HG02642 (cell line): ENCODE results near the gene NPAS3.

Source experiments
- ATAC-seq: cut with Tn5 transposase; IDR thresholded peaks from one replicate; pipeline ENCODE4 v1.9.1; 2021; ENCODE audit warnings: mild to moderate bottlenecking; ENCODE audit not compliant: unreplicated experiment, poor library complexity

Gene NPAS3

DNA sequence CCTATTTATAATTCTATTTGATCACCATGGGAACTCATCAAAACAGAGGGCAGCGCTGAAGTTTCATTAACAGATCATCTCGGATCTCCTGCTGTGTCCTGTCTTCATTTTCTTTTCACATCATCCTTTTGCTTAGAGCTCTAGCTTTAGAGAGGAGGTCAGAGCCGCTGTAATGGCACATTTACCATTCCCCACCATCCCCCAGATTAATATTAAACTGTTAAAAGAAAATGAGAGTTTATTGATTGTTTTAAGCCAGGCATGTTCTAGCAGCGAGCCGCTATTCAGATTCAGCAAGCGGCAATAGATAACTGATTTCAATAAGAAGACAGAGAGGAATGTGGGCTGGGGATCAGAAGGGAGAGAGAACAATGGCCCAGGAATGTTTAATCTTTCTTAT is 703.4 kb downstream of the NPAS3 start:
- ATAC-seq, result no peak

GRCh38 chr14:33642691-33643244 is 704.1 kb downstream of the NPAS3 start:
- no peak for ATAC-seq

DNA sequence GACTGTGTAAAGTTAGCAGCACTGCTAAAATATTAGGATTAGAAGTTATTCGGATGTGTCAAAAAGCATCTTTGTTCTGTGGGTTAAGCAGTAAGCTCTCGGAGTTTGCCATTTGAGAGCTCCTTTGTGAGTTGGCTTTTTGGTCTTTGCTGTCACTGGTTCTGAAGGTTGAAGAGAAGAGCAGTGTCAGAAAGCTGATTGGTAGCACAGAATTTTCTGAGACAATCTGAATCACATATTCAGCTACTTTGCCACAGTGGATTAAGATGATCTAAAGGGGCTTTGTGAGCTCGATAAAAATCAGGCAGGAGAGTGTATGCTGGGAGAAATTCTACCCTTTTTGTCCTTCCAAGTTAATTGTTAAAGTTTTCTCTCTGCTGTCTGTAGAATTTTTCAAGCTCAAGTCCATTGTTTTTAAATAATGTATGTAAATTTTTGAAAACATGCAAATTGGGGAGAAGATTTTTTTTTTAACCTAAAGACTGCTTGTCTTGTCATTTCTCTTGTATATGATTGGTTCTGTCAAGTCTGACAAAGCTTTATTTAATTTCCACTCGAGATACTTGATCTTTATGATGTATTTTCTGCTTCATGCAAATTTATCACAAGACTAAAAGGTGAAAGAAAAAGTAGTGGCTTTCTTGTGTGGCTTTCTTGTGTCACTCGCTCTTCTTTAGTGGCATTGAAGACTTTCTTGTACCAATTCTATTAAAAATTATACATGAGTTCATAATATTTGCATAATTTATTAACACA is 704.9 kb downstream of the NPAS3 start:
- ATAC-seq, result no peak

DNA sequence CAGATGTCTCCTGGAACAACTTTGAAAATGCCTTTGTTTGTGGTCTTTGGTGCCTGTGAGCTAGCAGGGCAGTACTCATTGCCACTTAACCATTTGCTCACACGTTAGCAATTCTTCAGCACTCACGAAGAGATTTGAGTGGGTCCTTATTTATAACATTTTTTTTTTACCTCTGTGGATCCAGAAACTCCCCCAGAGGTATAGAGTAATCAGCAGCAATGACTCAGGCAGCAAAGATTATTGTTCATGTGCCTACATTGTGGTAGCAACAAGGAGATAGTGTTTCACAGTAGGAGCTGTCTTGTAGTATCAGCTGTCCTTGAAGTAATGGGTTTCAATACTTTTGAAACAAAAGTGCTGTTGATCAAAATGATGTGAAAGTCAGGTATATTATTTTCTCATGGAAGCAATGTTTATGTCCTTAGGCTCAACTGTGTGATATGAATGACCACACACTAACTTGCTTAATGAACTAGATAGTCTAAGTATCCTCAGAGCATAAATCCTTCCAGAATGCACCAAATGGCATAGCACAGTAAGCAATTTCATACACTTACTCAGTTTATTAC is 708.1 kb downstream of the NPAS3 start:
- ATAC-seq, result no peak

GRCh38 chr14:33647385-33647786 is 708.7 kb downstream of the NPAS3 start:
- ATAC-seq, result no peak

- ATAC-seq, result no peak
Measured at GRCh38 chr14:33650430-33650829, 711.8 kb downstream of the NPAS3 start.

- no peak for ATAC-seq
Measured at GRCh38 chr14:33652566-33653307, 714.1 kb downstream of the NPAS3 start.

- no peak for ATAC-seq
Measured at GRCh38 chr14:33653308-33653695, 714.6 kb downstream of the NPAS3 start.

DNA sequence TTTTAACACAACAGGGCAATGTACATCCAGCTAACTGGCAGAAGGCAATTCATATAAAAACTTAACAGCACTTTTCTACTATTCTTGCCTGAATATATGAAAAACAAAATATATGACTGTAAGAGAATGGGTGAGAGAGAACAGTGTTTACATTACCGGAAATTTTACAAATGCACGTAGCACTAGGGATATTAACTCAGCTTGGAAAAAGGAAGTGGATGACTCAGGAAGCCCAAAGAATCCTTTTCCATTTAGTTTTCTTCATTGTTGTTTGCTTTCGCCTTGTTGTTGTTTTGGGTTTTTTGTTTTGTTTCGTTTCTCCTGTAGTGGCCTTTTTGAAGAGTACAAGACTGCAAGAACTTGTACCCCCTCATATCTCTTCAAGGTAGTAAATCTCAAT is 716.7 kb downstream of the NPAS3 start:
- ATAC-seq, result no peak

DNA sequence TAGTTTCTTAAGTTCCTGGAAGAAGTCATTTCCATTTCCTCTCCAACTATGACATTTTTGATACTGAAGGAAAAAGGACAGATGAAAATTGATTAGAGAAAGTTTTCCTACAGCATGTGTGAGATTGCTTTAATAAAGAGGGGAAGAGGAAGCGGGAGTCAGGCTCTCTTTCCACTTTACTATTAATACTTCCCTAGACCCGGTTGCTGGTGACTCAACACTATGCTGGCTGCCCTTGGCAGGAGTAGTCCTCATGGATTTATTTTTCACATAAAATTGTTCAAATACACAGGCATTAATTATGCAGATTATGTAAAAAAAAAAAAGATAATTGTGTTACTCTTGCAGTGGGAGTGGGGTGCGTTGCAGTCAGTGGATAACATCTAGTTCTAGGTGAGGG is 718.8 kb downstream of the NPAS3 start:
- no peak for ATAC-seq

- no peak for ATAC-seq
Measured at GRCh38 chr14:33660248-33660647, 721.6 kb downstream of the NPAS3 start.

DNA sequence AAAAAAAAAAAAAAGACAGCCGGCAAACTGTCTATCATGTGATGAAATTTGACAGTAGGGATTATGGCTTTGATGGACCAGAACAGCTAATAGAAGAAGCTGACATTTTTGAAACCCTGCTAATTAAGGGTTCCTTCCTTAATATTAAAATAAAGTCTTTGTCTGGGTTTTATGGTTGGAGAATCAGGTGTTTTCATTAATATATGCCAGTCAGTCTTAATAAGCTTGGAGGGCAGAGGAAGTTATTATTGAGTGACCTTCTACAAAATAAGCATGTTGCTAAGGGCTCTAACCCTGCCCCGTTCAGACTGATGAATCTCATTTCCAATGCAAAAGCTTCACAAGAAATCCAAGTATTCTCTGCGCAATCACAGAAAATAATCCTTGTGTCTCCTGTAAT is 722.4 kb downstream of the NPAS3 start:
- no peak for ATAC-seq

DNA sequence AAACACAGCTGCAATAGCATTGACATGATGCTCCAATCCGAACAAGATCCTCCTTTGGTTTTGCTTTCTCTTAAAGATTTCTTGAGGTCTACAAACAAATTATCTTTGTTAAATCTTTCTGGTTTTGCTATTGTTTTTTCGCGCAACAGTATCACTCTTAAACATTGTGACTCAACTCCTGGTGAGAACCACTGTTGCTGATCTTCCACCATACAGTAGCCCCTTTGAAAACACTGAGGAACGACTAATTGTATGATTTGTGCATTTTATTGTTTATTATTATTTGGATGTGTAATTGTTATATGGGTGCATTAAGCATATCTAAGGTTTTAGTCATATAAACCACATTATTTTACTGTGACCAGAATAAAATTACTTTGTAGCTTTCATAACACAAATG is 729.4 kb downstream of the NPAS3 start:
- no peak for ATAC-seq

DNA sequence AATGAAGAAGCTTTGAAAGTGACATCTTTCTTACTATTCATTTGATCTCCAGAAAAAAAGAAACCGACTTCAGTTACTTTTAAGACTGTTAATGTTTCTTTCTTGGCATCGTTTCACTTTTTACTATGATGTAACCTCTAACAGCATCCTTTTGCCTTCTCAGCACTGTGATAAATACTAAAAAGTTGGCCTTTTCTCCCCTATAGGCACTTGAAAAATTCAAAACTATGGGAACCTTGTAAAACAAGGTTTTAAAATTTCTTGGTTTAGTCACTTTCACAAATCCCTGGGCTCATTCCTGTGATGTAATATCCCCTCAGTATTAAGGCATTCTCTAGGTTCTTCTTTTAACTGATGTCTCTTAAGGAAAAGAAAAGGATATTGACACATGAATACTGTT is 730.4 kb downstream of the NPAS3 start:
- no peak for ATAC-seq

GRCh38 chr14:33670235-33670634 is 731.6 kb downstream of the NPAS3 start:
- ATAC-seq, result no peak

DNA sequence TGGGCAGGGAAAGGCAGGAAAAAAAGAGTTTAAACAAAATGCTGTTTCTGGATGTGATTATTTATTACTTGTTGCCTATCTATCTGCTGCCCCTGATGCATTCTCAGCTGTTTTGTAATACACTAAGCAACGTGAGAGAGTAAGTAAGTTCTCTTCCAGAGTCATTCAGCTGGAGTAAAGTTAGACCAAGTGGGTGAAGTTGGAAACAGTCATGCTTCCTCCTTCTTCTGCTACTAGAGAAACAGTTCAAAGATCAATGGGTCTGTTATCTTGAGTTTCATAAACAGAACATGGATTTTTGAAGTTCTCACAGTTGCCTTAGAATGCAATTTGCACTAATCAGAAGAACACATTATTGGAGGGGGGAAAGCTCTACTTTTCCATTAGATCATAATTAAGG is 732.9 kb downstream of the NPAS3 start:
- no peak for ATAC-seq

DNA sequence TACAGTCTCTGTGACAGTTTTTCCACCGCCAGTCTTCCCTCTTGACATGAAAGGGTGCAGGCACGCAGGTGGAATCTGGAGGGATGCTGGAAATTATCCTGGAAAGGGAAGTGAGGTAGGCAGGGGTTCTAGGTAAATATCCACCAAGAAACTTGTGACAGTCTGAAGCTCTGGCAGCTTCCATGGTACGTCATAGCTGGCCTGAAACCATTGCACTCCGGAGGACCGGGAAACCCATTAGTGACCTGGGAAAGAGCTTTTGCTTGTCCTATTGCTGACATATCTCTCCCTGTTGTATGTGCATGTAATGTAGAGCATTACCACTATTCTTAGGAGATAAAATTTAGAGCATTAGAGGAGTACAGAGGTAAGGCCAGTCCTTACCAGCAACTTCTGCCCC is 736.2 kb downstream of the NPAS3 start:
- no peak for ATAC-seq

DNA sequence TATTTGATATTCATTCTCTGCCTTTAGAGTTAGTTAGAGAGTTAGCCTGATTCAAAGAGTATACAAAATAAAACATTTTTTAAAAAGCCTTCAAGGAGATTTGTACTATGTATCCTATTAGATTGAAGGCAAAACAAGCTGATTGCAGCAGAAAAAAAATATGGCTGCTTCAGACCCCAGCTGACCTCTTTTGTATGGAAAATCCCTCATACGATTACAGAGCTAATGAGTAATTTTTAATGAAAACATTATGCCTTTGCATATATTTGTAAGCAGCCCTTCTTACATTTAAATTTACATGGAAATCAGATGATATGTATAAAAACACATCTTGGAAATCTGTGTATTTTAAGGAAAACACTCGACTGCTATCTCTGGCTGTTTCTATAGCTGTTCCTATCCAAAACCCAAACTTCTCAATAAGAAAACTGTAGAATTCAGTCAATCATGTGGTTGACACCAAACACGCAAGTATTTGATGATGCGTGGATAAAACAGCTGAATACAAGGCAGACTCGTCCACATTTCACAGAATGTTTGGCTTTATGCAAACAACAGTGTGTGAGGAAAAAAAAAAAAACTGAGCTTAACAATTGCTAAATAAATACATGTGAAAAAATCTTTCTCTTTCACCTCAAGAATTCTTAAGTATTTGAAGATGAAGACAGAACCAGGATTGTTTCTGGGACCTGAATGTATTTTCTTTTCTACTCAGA is 736.9 kb downstream of the NPAS3 start:
- no peak for ATAC-seq

- ATAC-seq, result peak; percentile 48
Measured at GRCh38 chr14:33676135-33676566, 737.5 kb downstream of the NPAS3 start.

DNA sequence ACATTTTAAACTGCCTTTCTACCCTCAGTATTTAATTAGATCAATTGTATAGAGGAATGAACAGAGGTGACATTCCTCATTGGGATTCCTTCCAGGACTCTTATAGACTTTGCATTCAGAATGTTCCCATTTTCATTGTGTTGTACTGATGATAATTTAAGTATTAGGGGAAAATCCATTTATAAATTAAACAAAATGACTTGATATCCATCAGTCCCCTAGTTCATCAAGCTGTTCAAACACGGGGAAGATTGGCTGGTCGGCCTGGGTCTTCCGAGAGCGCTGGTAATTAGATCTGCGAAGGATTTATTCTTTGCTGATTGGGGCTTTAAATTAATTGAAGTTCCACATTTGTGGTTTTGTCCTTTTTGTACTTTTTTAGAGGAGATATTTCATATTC is 738.2 kb downstream of the NPAS3 start:
- ATAC-seq, result no peak

DNA sequence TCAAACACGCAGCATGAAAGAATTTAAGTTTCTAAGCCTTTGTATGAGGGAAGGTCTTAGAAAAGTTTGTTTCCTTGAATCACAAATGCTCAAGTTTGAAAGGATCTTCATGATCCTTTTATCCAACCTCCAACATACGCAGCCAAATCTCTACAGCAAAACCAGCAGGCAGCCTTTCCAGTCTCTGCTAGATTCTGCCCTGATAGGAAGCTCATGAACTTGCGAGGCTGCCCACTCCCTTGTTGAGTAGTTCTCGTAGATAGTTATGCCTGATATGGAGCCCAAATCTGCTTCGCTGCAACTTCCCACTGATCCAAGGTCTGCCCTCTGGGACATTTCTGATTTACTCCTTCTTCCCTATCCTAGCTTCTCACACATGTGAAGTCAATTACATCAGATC is 739.3 kb downstream of the NPAS3 start:
- no peak for ATAC-seq
